ENCODE measurements around the gene CTNND1.
"Not testable (repeated sequence)": the region's sequence is repeated elsewhere in the genome, so short reads cannot be mapped to it uniquely, and the experiment has no call there.

GRCh38 chr11:57716726-57717125, 44.9 kb upstream of the CTNND1 start:
- TF ChIP-seq, protein P1, sequence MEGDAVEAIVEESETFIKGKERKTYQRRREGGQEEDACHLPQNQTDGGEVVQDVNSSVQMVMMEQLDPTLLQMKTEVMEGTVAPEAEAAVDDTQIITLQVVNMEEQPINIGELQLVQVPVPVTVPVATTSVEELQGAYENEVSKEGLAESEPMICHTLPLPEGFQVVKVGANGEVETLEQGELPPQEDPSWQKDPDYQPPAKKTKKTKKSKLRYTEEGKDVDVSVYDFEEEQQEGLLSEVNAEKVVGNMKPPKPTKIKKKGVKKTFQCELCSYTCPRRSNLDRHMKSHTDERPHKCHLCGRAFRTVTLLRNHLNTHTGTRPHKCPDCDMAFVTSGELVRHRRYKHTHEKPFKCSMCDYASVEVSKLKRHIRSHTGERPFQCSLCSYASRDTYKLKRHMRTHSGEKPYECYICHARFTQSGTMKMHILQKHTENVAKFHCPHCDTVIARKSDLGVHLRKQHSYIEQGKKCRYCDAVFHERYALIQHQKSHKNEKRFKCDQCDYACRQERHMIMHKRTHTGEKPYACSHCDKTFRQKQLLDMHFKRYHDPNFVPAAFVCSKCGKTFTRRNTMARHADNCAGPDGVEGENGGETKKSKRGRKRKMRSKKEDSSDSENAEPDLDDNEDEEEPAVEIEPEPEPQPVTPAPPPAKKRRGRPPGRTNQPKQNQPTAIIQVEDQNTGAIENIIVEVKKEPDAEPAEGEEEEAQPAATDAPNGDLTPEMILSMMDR (IDR thresholded peaks at IDR 0.05): not testable (repeated sequence)
- TF ChIP-seq POLR2A (IDR thresholded peaks at IDR 0.05): not testable (repeated sequence)
